ENCODE results near the gene PNO1.

Gene PNO1

GRCh38 chr2:68157002-68157401, 686 bp upstream of the PNO1 start:
- Histone ChIP-seq H2AFZ (ENCODE audit: low read depth) (peak overlapping the region; percentile 64), H3K36me3 (ENCODE audit: insufficient read depth) (peaks cover 6% of the 10 kb centered on the region; the same call in 1 of the 2 replicates), H3K4me2 (peak overlapping the region; percentile 98), H3K4me3 (IDR thresholded peaks at IDR 0.05; ENCODE audit: insufficient read depth, low read depth, low read length) (peak overlapping the region; percentile 86), H3K4me1 (ENCODE audit: low read depth, poor library complexity, severe bottlenecking) (peaks cover 24% of the 10 kb centered on the region), H3K27ac (peak overlapping the region; percentile 84), H4K20me1 (ENCODE audit: insufficient read depth) (0 out of 2 replicates have a peak, but pooled peaks cover 4% of the 10 kb centered on the region), H3K9ac (peak overlapping the region; percentile 81), H3K27me3 (ENCODE audit: insufficient read depth, low read depth) (no peaks in the 10 kb centered on the region), H3K79me2 (ENCODE audit: insufficient read depth, low read depth) (peaks cover 69% of the 10 kb centered on the region)
- no peak for TF ChIP-seq CTCF (conservative IDR thresholded peaks at IDR 0.05; ENCODE audit: low read depth, low read length)

GRCh38 chr2:68158134-68158447, 403 bp downstream of the PNO1 start:
- Histone ChIP-seq H3K79me2 (ENCODE audit: insufficient read depth, low read depth) (peaks cover 69% of the 10 kb centered on the region), H2AFZ (ENCODE audit: low read depth) (peak overlapping the region; percentile 64; the same call in 1 of the 2 replicates), H4K20me1 (ENCODE audit: insufficient read depth) (0 out of 2 replicates have a peak, but pooled peaks cover 4% of the 10 kb centered on the region), H3K4me3 (IDR thresholded peaks at IDR 0.05; ENCODE audit: insufficient read depth, low read depth, low read length) (no peak overlapping the region), H3K9ac (peak overlapping the region; percentile 81), H3K4me2 (peak overlapping the region; percentile 70), H3K36me3 (ENCODE audit: insufficient read depth) (peaks cover 14% of the 10 kb centered on the region; the same call in 1 of the 2 replicates), H3K27ac (peak overlapping the region; percentile 84), H3K27me3 (ENCODE audit: insufficient read depth, low read depth) (no peaks in the 10 kb centered on the region), H3K4me1 (ENCODE audit: low read depth, poor library complexity, severe bottlenecking) (peaks cover 24% of the 10 kb centered on the region)
- TF ChIP-seq CTCF (conservative IDR thresholded peaks at IDR 0.05; ENCODE audit: low read depth, low read length), result no peak

- peaks cover 14% of the 10 kb centered on the region; the same call in 1 of the 2 replicates for H3K36me3 ChIP-seq (ENCODE audit: insufficient read depth)
- H3K79me2 ChIP-seq (ENCODE audit: insufficient read depth, low read depth), result peaks cover 39% of the 10 kb centered on the region
- no peak overlapping the region for H2AFZ ChIP-seq (ENCODE audit: low read depth)
- no peak overlapping the region for H3K4me2 ChIP-seq
- H3K27me3 ChIP-seq (ENCODE audit: insufficient read depth, low read depth), result no peaks in the 10 kb centered on the region
- no peak overlapping the region for H3K9ac ChIP-seq
- TF ChIP-seq CTCF (conservative IDR thresholded peaks at IDR 0.05; ENCODE audit: low read depth, low read length), result no peak
- H4K20me1 ChIP-seq (ENCODE audit: insufficient read depth), result 0 out of 2 replicates have a peak, but pooled peaks cover 10% of the 10 kb centered on the region
- peaks cover 11% of the 10 kb centered on the region for H3K4me1 ChIP-seq (ENCODE audit: low read depth, poor library complexity, severe bottlenecking)
- no peak overlapping the region for H3K27ac ChIP-seq
- no peak overlapping the region for H3K4me3 ChIP-seq (IDR thresholded peaks at IDR 0.05; ENCODE audit: insufficient read depth, low read depth, low read length)
Measured at GRCh38 chr2:68163641-68164040, 6.0 kb downstream of the PNO1 start.

GRCh38 chr2:68167186-68167585, 9.5 kb downstream of the PNO1 start:
- peaks cover 9% of the 10 kb centered on the region; the same call in 1 of the 2 replicates for H3K36me3 ChIP-seq (ENCODE audit: insufficient read depth)
- H3K27ac ChIP-seq, result no peak overlapping the region
- no peak overlapping the region for H3K4me2 ChIP-seq
- TF ChIP-seq CTCF (conservative IDR thresholded peaks at IDR 0.05; ENCODE audit: low read depth, low read length), result no peak
- H2AFZ ChIP-seq (ENCODE audit: low read depth), result no peak overlapping the region
- H4K20me1 ChIP-seq (ENCODE audit: insufficient read depth), result 0 out of 2 replicates have a peak, but pooled peaks cover 5% of the 10 kb centered on the region
- H3K27me3 ChIP-seq (ENCODE audit: insufficient read depth, low read depth), result no peaks in the 10 kb centered on the region
- H3K4me1 ChIP-seq (ENCODE audit: low read depth, poor library complexity, severe bottlenecking), result no peaks in the 10 kb centered on the region
- H3K79me2 ChIP-seq (ENCODE audit: insufficient read depth, low read depth), result peaks cover 5% of the 10 kb centered on the region; the same call in 1 of the 2 replicates
- no peak overlapping the region for H3K9ac ChIP-seq
- H3K4me3 ChIP-seq (IDR thresholded peaks at IDR 0.05; ENCODE audit: insufficient read depth, low read depth, low read length), result no peak overlapping the region
